ENCODE results near the gene SHC3. TPM values are rescaled to one million over a fixed set of nuclear protein-coding genes. Genes with fewer than 3 reads are reported as not detected.

The SHC3 gene
- total RNA-seq, 2 donors from 2014 or later, result 0.95 to 1.3 TPM

- 91 to 100% methylated on average over 1 to 4 of the region's 4 CpGs for WGBS, 2 experiments (ENCODE audit: insufficient coverage in 1 of 2, insufficient read length in 1 of 2)
- no peaks in the 10 kb centered on the region for H3K36me3 Mint-ChIP-seq (ENCODE audit: low read depth)
These were observed 133.7 kb downstream of the SHC3 start for GRCh38 chr9:89044881-89045280.

GRCh38 chr9:89044104-89044503 lies 134.5 kb downstream of the SHC3 start:
- Histone ChIP-seq H3K27ac (ENCODE audit: low read depth, low read length) (no peak overlapping the region), H3K9ac (ENCODE audit: extremely low read depth, low read length, poor library complexity, severe bottlenecking) (no peak overlapping the region), H3K4me1 (ENCODE audit: control insufficient read depth, insufficient read depth, low read length) (no peaks in the 10 kb centered on the region), H3K9me3 (ENCODE audit: control insufficient read depth, low read length) (no peaks in the 10 kb centered on the region), H3K4me3 (ENCODE audit: low read length) (no peak overlapping the region), H3K36me3 (ENCODE audit: control insufficient read depth, insufficient read depth, low read length) (no peaks in the 10 kb centered on the region), H3K27me3 (ENCODE audit: control insufficient read depth, insufficient read depth, low read length, poor library complexity, severe bottlenecking) (no peaks in the 10 kb centered on the region)
- H3K9me3 Mint-ChIP-seq, result no peaks in the 10 kb centered on the region
- DNase-seq, result no peak
- H3K4me1 Mint-ChIP-seq, result no peaks in the 10 kb centered on the region
- H3K27ac Mint-ChIP-seq, result no peak overlapping the region
- no peak overlapping the region for H3K4me3 Mint-ChIP-seq
- WGBS, 2 experiments (ENCODE audit: insufficient coverage in 1 of 2, insufficient read length in 1 of 2), result 93 to 100% methylated on average over 2 of the region's 2 CpGs
- H3K27me3 Mint-ChIP-seq (ENCODE audit: insufficient read depth), result no peaks in the 10 kb centered on the region
- TF ChIP-seq, protein P1, sequence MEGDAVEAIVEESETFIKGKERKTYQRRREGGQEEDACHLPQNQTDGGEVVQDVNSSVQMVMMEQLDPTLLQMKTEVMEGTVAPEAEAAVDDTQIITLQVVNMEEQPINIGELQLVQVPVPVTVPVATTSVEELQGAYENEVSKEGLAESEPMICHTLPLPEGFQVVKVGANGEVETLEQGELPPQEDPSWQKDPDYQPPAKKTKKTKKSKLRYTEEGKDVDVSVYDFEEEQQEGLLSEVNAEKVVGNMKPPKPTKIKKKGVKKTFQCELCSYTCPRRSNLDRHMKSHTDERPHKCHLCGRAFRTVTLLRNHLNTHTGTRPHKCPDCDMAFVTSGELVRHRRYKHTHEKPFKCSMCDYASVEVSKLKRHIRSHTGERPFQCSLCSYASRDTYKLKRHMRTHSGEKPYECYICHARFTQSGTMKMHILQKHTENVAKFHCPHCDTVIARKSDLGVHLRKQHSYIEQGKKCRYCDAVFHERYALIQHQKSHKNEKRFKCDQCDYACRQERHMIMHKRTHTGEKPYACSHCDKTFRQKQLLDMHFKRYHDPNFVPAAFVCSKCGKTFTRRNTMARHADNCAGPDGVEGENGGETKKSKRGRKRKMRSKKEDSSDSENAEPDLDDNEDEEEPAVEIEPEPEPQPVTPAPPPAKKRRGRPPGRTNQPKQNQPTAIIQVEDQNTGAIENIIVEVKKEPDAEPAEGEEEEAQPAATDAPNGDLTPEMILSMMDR (conservative IDR thresholded peaks at IDR 0.05), result no peak
- H3K36me3 Mint-ChIP-seq (ENCODE audit: low read depth), result no peaks in the 10 kb centered on the region

More at GRCh38 chr9:89044881-89045280, 133.7 kb downstream of the SHC3 start:
- Histone ChIP-seq H3K4me3 (ENCODE audit: low read length) (no peak overlapping the region), H3K9ac (ENCODE audit: extremely low read depth, low read length, poor library complexity, severe bottlenecking) (no peak overlapping the region), H3K27me3 (ENCODE audit: control insufficient read depth, insufficient read depth, low read length, poor library complexity, severe bottlenecking) (no peaks in the 10 kb centered on the region), H3K36me3 (ENCODE audit: control insufficient read depth, insufficient read depth, low read length) (no peaks in the 10 kb centered on the region), H3K27ac (ENCODE audit: low read depth, low read length) (no peak overlapping the region), H3K4me1 (ENCODE audit: control insufficient read depth, insufficient read depth, low read length) (no peaks in the 10 kb centered on the region), H3K9me3 (ENCODE audit: control insufficient read depth, low read length) (no peaks in the 10 kb centered on the region)
- DNase-seq, result no peak
- Mint-ChIP-seq H3K27ac (no peak overlapping the region), H3K4me3 (no peak overlapping the region), H3K4me1 (no peaks in the 10 kb centered on the region), H3K9me3 (no peaks in the 10 kb centered on the region), H3K27me3 (ENCODE audit: insufficient read depth) (no peaks in the 10 kb centered on the region)
- TF ChIP-seq, protein P1 (conservative IDR thresholded peaks at IDR 0.05), result no peak

- Mint-ChIP-seq H3K36me3 (ENCODE audit: low read depth) (no peaks in the 10 kb centered on the region), H3K27me3 (ENCODE audit: insufficient read depth) (no peaks in the 10 kb centered on the region), H3K9me3 (no peaks in the 10 kb centered on the region), H3K4me3 (no peak overlapping the region), H3K4me1 (no peaks in the 10 kb centered on the region), H3K27ac (no peak overlapping the region)
- no peak overlapping the region for H3K4me3 ChIP-seq (ENCODE audit: low read length)
- H3K27ac ChIP-seq (ENCODE audit: low read depth, low read length), result no peak overlapping the region
- no peak for DNase-seq
- H3K36me3 ChIP-seq (ENCODE audit: control insufficient read depth, insufficient read depth, low read length), result no peaks in the 10 kb centered on the region
- no peaks in the 10 kb centered on the region for H3K27me3 ChIP-seq (ENCODE audit: control insufficient read depth, insufficient read depth, low read length, poor library complexity, severe bottlenecking)
- no peaks in the 10 kb centered on the region for H3K9me3 ChIP-seq (ENCODE audit: control insufficient read depth, low read length)
- 94 to 96% methylated on average over 8 to 9 of the region's 9 CpGs for WGBS, 2 experiments (ENCODE audit: insufficient coverage in 1 of 2, insufficient read length in 1 of 2)
- no peaks in the 10 kb centered on the region for H3K4me1 ChIP-seq (ENCODE audit: control insufficient read depth, insufficient read depth, low read length)
- TF ChIP-seq, protein P1 (conservative IDR thresholded peaks at IDR 0.05), result no peak
- H3K9ac ChIP-seq (ENCODE audit: extremely low read depth, low read length, poor library complexity, severe bottlenecking), result no peak overlapping the region
These were observed 135.6 kb downstream of the SHC3 start for GRCh38 chr9:89042984-89043383.
